ENCODE measurements around the gene LPCAT3. TPM values are rescaled to one million over a fixed set of nuclear protein-coding genes. Genes with fewer than 3 reads are reported as not detected.
"Not testable (repeated sequence)": the region's sequence is repeated elsewhere in the genome, so short reads cannot be mapped to it uniquely, and the experiment has no call there.

LPCAT3 gene
- total RNA-seq, 2 donors from 2014 or later, result 33.6 to 86.7 TPM

DNA sequence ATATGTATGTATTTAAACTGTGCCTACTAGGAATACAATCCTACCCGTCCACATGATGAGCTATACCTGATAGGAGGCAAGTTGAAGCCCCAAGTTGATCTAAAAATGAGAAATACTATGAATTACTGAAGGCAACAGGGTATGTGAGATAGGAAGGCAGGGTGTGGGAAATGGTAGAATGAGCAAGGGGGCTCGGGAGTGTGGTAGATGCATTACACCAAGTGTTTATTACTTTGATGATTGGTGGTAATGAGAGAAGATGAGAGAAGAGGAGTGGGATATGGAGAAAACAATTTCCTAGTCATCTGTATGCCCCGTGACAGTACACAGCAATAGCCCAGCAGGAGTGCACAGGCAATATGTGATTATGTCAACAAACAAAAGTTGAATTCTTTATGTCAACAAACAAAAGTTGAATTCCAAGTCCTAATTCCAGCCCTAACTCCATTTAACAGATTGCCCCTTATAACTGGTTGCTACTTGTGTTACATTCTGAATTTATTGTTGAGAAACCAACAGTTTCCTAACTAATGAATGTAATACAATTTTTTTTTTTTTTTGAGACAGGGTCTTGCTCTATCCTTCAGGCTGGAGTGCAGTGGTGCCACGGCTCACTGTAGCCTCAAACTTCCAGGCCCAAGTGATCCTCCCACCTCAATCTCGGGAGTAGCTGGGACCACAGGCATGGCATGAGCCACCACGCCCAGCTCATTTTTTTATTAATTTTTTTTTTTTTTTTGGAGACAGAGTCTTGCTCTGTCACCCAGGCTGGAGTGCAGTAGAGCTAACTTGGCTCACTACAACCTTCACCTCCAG lies 2.5 kb downstream of the LPCAT3 start:
- Histone ChIP-seq H3K9ac (ENCODE audit: extremely low read depth, low read length, poor library complexity, severe bottlenecking) (no peak overlapping the region), H3K4me3 (ENCODE audit: low read length) (no peak overlapping the region), H3K4me1 (ENCODE audit: control insufficient read depth, insufficient read depth, low read length) (peaks cover 10% of the 10 kb centered on the region), H3K36me3 (ENCODE audit: control insufficient read depth, insufficient read depth, low read length) (peaks cover 10% of the 10 kb centered on the region), H3K9me3 (ENCODE audit: control insufficient read depth, low read length) (no peaks in the 10 kb centered on the region), H3K27me3 (ENCODE audit: control insufficient read depth, insufficient read depth, low read length, poor library complexity, severe bottlenecking) (no peaks in the 10 kb centered on the region), H3K27ac (ENCODE audit: low read depth, low read length) (no peak overlapping the region)
- H3K4me1 Mint-ChIP-seq, result peaks cover 28% of the 10 kb centered on the region
- no peaks in the 10 kb centered on the region for H3K27me3 Mint-ChIP-seq (ENCODE audit: insufficient read depth)
- WGBS, 2 experiments (ENCODE audit: insufficient coverage in 1 of 2, insufficient read length in 1 of 2), result 84 to 91% methylated on average over 6 of the region's 6 CpGs
- H3K36me3 Mint-ChIP-seq (ENCODE audit: low read depth), result peaks cover 8% of the 10 kb centered on the region
- no peaks in the 10 kb centered on the region for H3K9me3 Mint-ChIP-seq
- H3K27ac Mint-ChIP-seq, result no peak overlapping the region
- no peak overlapping the region for H3K4me3 Mint-ChIP-seq
- TF ChIP-seq, protein P1, sequence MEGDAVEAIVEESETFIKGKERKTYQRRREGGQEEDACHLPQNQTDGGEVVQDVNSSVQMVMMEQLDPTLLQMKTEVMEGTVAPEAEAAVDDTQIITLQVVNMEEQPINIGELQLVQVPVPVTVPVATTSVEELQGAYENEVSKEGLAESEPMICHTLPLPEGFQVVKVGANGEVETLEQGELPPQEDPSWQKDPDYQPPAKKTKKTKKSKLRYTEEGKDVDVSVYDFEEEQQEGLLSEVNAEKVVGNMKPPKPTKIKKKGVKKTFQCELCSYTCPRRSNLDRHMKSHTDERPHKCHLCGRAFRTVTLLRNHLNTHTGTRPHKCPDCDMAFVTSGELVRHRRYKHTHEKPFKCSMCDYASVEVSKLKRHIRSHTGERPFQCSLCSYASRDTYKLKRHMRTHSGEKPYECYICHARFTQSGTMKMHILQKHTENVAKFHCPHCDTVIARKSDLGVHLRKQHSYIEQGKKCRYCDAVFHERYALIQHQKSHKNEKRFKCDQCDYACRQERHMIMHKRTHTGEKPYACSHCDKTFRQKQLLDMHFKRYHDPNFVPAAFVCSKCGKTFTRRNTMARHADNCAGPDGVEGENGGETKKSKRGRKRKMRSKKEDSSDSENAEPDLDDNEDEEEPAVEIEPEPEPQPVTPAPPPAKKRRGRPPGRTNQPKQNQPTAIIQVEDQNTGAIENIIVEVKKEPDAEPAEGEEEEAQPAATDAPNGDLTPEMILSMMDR (conservative IDR thresholded peaks at IDR 0.05), result no peak
- DNase-seq, result no peak

DNA sequence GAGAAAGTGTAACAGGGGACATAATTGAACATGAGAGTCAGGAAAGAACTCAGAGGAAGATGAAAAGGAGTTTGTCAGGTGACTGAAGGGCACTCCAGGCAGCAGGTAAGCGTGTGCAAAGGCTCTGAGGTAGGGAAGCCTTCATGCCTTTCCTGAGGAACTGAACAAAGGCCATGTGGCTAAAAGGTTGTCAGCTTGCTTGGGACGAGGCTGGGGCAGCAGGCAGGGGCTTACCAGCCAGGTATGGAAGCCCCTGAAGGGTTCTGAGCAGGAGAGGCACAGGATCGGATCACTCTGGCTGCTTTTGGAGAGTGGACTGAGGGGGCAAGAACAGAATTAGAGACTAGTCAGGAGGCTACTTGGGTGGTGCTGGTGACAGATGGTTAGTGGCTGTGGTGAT lies 5.2 kb downstream of the LPCAT3 start:
- 87 to 90% methylated on average over 2 to 3 of the region's 3 CpGs for WGBS, 2 experiments (ENCODE audit: insufficient coverage in 1 of 2, insufficient read length in 1 of 2)
- TF ChIP-seq, protein P1 (conservative IDR thresholded peaks at IDR 0.05), result no peak
- H3K27me3 Mint-ChIP-seq (ENCODE audit: insufficient read depth), result no peaks in the 10 kb centered on the region

DNA sequence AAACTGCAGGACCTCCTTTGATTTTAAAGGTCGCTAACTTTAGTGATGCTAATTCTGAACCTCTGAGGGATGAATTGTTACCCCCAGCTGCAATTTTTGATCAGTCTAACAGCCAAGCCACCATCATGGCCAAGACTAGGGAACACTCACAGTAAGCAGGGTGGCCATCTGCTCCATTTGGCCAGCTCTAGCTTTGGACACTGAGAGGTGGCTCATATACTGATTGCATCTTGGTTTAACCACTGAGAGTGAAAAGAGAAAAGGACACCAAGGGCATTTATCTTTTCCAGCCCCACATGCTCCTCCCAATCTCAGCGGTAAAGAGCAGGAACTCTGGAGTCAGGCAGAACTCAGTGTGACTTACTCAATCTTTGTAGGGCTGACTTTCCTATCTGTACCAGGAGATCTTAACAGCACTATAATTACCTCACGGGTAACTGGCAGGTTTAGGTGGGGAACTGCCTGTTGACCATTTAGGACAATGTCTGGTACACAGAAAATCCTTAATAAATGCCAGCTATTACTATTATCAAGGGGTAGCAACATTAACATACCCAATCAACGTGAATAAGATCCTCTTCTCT lies 6.2 kb downstream of the LPCAT3 start:
- Mint-ChIP-seq H3K36me3 (ENCODE audit: low read depth) (peaks cover 15% of the 10 kb centered on the region), H3K27me3 (ENCODE audit: insufficient read depth) (no peaks in the 10 kb centered on the region), H3K4me3 (no peak overlapping the region), H3K4me1 (peaks cover 13% of the 10 kb centered on the region), H3K9me3 (no peaks in the 10 kb centered on the region), H3K27ac (no peak overlapping the region)
- H3K4me3 ChIP-seq (ENCODE audit: low read length), result no peak overlapping the region
- H3K36me3 ChIP-seq (ENCODE audit: control insufficient read depth, insufficient read depth, low read length), result peaks cover 27% of the 10 kb centered on the region
- H3K27me3 ChIP-seq (ENCODE audit: control insufficient read depth, insufficient read depth, low read length, poor library complexity, severe bottlenecking), result no peaks in the 10 kb centered on the region
- TF ChIP-seq, protein P1 (conservative IDR thresholded peaks at IDR 0.05), result no peak
- no peak overlapping the region for H3K9ac ChIP-seq (ENCODE audit: extremely low read depth, low read length, poor library complexity, severe bottlenecking)
- no peaks in the 10 kb centered on the region for H3K9me3 ChIP-seq (ENCODE audit: control insufficient read depth, low read length)
- DNase-seq, result no peak
- H3K4me1 ChIP-seq (ENCODE audit: control insufficient read depth, insufficient read depth, low read length), result peaks cover 10% of the 10 kb centered on the region
- 81 to 90% methylated on average over 3 to 4 of the region's 4 CpGs for WGBS, 2 experiments (ENCODE audit: insufficient coverage in 1 of 2, insufficient read length in 1 of 2)
- H3K27ac ChIP-seq (ENCODE audit: low read depth, low read length), result no peak overlapping the region

More for the DNA sequence above, 5.2 kb downstream of the LPCAT3 start:
- no peak for DNase-seq
- no peak overlapping the region for H3K27ac Mint-ChIP-seq
- Histone ChIP-seq H3K27me3 (ENCODE audit: control insufficient read depth, insufficient read depth, low read length, poor library complexity, severe bottlenecking) (no peaks in the 10 kb centered on the region), H3K27ac (ENCODE audit: low read depth, low read length) (no peak overlapping the region), H3K4me1 (ENCODE audit: control insufficient read depth, insufficient read depth, low read length) (peaks cover 10% of the 10 kb centered on the region), H3K36me3 (ENCODE audit: control insufficient read depth, insufficient read depth, low read length) (peaks cover 23% of the 10 kb centered on the region), H3K4me3 (ENCODE audit: low read length) (no peak overlapping the region), H3K9ac (ENCODE audit: extremely low read depth, low read length, poor library complexity, severe bottlenecking) (no peak overlapping the region), H3K9me3 (ENCODE audit: control insufficient read depth, low read length) (no peaks in the 10 kb centered on the region)
- no peaks in the 10 kb centered on the region for H3K9me3 Mint-ChIP-seq
- no peak overlapping the region for H3K4me3 Mint-ChIP-seq
- H3K4me1 Mint-ChIP-seq, result peaks cover 21% of the 10 kb centered on the region
- H3K36me3 Mint-ChIP-seq (ENCODE audit: low read depth), result peaks cover 13% of the 10 kb centered on the region

DNA sequence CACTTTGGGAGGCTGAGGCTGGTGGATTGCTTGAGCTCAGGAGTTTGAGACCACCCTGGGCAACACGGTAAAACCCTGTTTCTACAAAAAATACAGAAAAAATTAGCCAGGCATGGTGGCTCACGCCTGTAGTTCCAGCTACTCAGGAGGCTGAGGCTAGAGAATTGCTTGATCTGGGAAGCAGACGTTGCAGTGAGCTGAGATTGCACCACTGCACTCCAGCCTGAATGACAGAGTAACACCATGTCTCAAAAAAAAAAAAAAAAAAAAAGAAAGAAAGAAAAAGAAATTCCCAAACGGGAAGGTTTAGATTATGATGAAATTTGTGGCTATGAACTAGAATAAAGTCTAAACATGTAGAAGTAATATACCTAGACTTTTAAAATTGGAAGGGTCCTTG lies 6.9 kb downstream of the LPCAT3 start:
- H3K4me3 Mint-ChIP-seq; H3K27ac ChIP-seq (ENCODE audit: low read depth, low read length); H3K9me3 Mint-ChIP-seq; H3K4me1 Mint-ChIP-seq; DNase-seq; H3K27me3 ChIP-seq (ENCODE audit: control insufficient read depth, insufficient read depth, low read length, poor library complexity, severe bottlenecking); H3K9ac ChIP-seq (ENCODE audit: extremely low read depth, low read length, poor library complexity, severe bottlenecking); H3K27me3 Mint-ChIP-seq (ENCODE audit: insufficient read depth); H3K4me3 ChIP-seq (ENCODE audit: low read length); H3K4me1 ChIP-seq (ENCODE audit: control insufficient read depth, insufficient read depth, low read length); H3K9me3 ChIP-seq (ENCODE audit: control insufficient read depth, low read length); H3K27ac Mint-ChIP-seq: not testable (repeated sequence)
- WGBS, 2 experiments (ENCODE audit: insufficient coverage in 1 of 2, insufficient read length in 1 of 2), result 91 to 92% methylated on average over 2 to 4 of the region's 4 CpGs
- peaks cover 17% of the 10 kb centered on the region for H3K36me3 Mint-ChIP-seq (ENCODE audit: low read depth)
- peaks cover 27% of the 10 kb centered on the region for H3K36me3 ChIP-seq (ENCODE audit: control insufficient read depth, insufficient read depth, low read length)

Data from endodermal cell (in vitro differentiated cells).